GM18505 (cell line): ENCODE results near the gene CERS6.

Experiments
- ATAC-seq: cut with Tn5 transposase; IDR thresholded peaks from one replicate; pipeline ENCODE4 v1.9.1; 2021; ENCODE audit not compliant: unreplicated experiment
- POLR2A ChIP-seq: IDR thresholded peaks from 4 replicates; pipeline ENCODE4 v1.6.1; 2011; ENCODE audit warnings: borderline replicate concordance; ENCODE audit not compliant: insufficient read depth, insufficient read length; ENCODE audit errors: extremely low read depth

The CERS6 gene

GRCh38 chr2:168432100-168432499 lies 24.0 kb upstream of the CERS6 start:
- ATAC-seq = no peak

GRCh38 chr2:168432565-168433186 lies 23.4 kb upstream of the CERS6 start:
- TF ChIP-seq POLR2A = no peak
- ATAC-seq = no peak

More at GRCh38 chr2:168432100-168432499, 24.0 kb upstream of the CERS6 start:
- no peak for TF ChIP-seq POLR2A

GRCh38 chr2:168433527-168433926 lies 22.5 kb upstream of the CERS6 start:
- ATAC-seq = no peak
- no peak for TF ChIP-seq POLR2A

- no peak for TF ChIP-seq POLR2A
- no peak for ATAC-seq
Observed at GRCh38 chr2:168434146-168434545, 21.9 kb upstream of the CERS6 start.

- no peak for TF ChIP-seq POLR2A
- no peak for ATAC-seq
Observed at GRCh38 chr2:168436840-168437239, 19.2 kb upstream of the CERS6 start.

- no peak for TF ChIP-seq POLR2A
- no peak for ATAC-seq
Observed at GRCh38 chr2:168438553-168438952, 17.5 kb upstream of the CERS6 start.

- ATAC-seq = no peak
- no peak for TF ChIP-seq POLR2A
Observed at GRCh38 chr2:168439536-168439935, 16.5 kb upstream of the CERS6 start.

- ATAC-seq = no peak
- no peak for TF ChIP-seq POLR2A
Observed at GRCh38 chr2:168441214-168441872, 14.7 kb upstream of the CERS6 start.

GRCh38 chr2:168443818-168444217 lies 12.3 kb upstream of the CERS6 start:
- TF ChIP-seq POLR2A = no peak
- ATAC-seq = no peak

- ATAC-seq = no peak
- TF ChIP-seq POLR2A = no peak
Observed at GRCh38 chr2:168445960-168446359, 10.1 kb upstream of the CERS6 start.

GRCh38 chr2:168448980-168449379 lies 7.1 kb upstream of the CERS6 start:
- no peak for TF ChIP-seq POLR2A
- ATAC-seq = no peak

- no peak for TF ChIP-seq POLR2A
- no peak for ATAC-seq
Observed at GRCh38 chr2:168449419-168449818, 6.7 kb upstream of the CERS6 start.

- no peak for ATAC-seq
- no peak for TF ChIP-seq POLR2A
Observed at GRCh38 chr2:168450171-168450570, 5.9 kb upstream of the CERS6 start.

GRCh38 chr2:168450732-168451131 lies 5.3 kb upstream of the CERS6 start:
- TF ChIP-seq POLR2A = no peak
- no peak for ATAC-seq
